Stimulated activated CD4-positive, alpha-beta T cell treated with anti-CD3 and anti-CD28 coated beads, Interleukin-12 subunit alpha, Interleukin-12 subunit beta, amount 100 ng/mL, for 48 hours (primary cell): ENCODE results near the gene MORN3.
"Not testable (repeated sequence)": the region's sequence is repeated elsewhere in the genome, so short reads cannot be mapped to it uniquely, and the experiment has no call there.

Experiments
- DNase-seq, 3 donors: peaks; one replicate each; pipeline ENCODE4 v3.0.0-alpha.2; 2020; ENCODE audit warnings: low read depth in 2 of 3, low spot score in 1 of 3

MORN3 gene

GRCh38 chr12:121692744-121693143 lies 23.3 kb upstream of the MORN3 start:
- DNase-seq = not testable (repeated sequence)

- DNase-seq = no peak
Observed at GRCh38 chr12:121689430-121689829, 20.0 kb upstream of the MORN3 start.

GRCh38 chr12:121688966-121689365 lies 19.5 kb upstream of the MORN3 start:
- no peak for DNase-seq

GRCh38 chr12:121679661-121680197 lies 10.3 kb upstream of the MORN3 start:
- DNase-seq = not testable (repeated sequence)

- DNase-seq = no peak
Observed at GRCh38 chr12:121678716-121679300, 9.4 kb upstream of the MORN3 start.

- DNase-seq = no peak
Observed at GRCh38 chr12:121678305-121678704, 8.9 kb upstream of the MORN3 start.

- no peak for DNase-seq
Observed at GRCh38 chr12:121676190-121676589, 6.7 kb upstream of the MORN3 start.

GRCh38 chr12:121673013-121673511 lies 3.6 kb upstream of the MORN3 start:
- no peak for DNase-seq

- peak in 2 of 3 donors; percentile 36 to 55 for DNase-seq
Observed at GRCh38 chr12:121668750-121669520, 519 bp downstream of the MORN3 start.

- DNase-seq = not testable (repeated sequence)
Observed at GRCh38 chr12:121666829-121667228, 2.6 kb downstream of the MORN3 start.

GRCh38 chr12:121663610-121663929 lies 5.9 kb downstream of the MORN3 start:
- DNase-seq = no peak

GRCh38 chr12:121661353-121662105 lies 7.9 kb downstream of the MORN3 start:
- DNase-seq = not testable (repeated sequence)

GRCh38 chr12:121657305-121658008 lies 12.0 kb downstream of the MORN3 start:
- no peak for DNase-seq

GRCh38 chr12:121656122-121656521 lies 13.3 kb downstream of the MORN3 start:
- no peak for DNase-seq

- DNase-seq = no peak
Observed at GRCh38 chr12:121653999-121654398, 15.5 kb downstream of the MORN3 start.

GRCh38 chr12:121652767-121653497 lies 16.5 kb downstream of the MORN3 start:
- DNase-seq = no peak

GRCh38 chr12:121651320-121651719 lies 18.1 kb downstream of the MORN3 start:
- no peak for DNase-seq

- no peak for DNase-seq
Observed at GRCh38 chr12:121649819-121650353, 19.6 kb downstream of the MORN3 start.

- no peak for DNase-seq
Observed at GRCh38 chr12:121649322-121649721, 20.1 kb downstream of the MORN3 start.

GRCh38 chr12:121648458-121649028 lies 20.9 kb downstream of the MORN3 start:
- no peak for DNase-seq
